T-helper 17 cell (primary cell): Measurements from ENCODE around the gene ZCCHC7. TPM values are rescaled to one million over a fixed set of nuclear protein-coding genes. Genes with fewer than 3 reads are reported as not detected.
"Not testable (repeated sequence)": the region's sequence is repeated elsewhere in the genome, so short reads cannot be mapped to it uniquely, and the experiment has no call there.

Experiments used
- ATAC-seq: fragments of 150-1000 bp; cut with Tn5 transposase; 2 replicates; pipeline ENCODE4 v1.10.0; 2021; ENCODE audit warnings: mild to moderate bottlenecking, moderate library complexity
- DNase-seq, 3 donors: peaks; one replicate each; pipeline versions ENCODE4 v3.0.0 to v3.0.0-alpha.2; 2020 to 2021
- H3K9me3 ChIP-seq: one replicate; pipeline ENCODE4 v1.7.0; 2013; ENCODE audit warnings: low read length, mild to moderate bottlenecking; ENCODE audit not compliant: control insufficient read depth, poor library complexity, severe bottlenecking
- H3K27ac Mint-ChIP-seq: one replicate; pipeline ENCODE4 v1.8.0; 2022; ENCODE audit warnings: mild to moderate bottlenecking, moderate library complexity, mixed read lengths
- H3K27me3 Mint-ChIP-seq: one replicate; pipeline ENCODE4 v1.8.0; 2022; ENCODE audit warnings: mixed read lengths
- H3K36me3 Mint-ChIP-seq: one replicate; pipeline ENCODE4 v1.8.0; 2022; ENCODE audit warnings: low read depth, mixed read lengths
- H3K4me1 Mint-ChIP-seq: one replicate; pipeline ENCODE4 v1.8.0; 2022; ENCODE audit warnings: mild to moderate bottlenecking, mixed read lengths
- H3K4me3 Mint-ChIP-seq: one replicate; pipeline ENCODE4 v1.8.0; 2022; ENCODE audit warnings: mild to moderate bottlenecking, moderate library complexity, mixed read lengths
- total RNA-seq, 4 donors: library from RNA in 2 of 4; stranded (reverse) in 2 of 4; gene quantifications; one replicate each; pipeline ENCODE4 v1.2.3 and lab custom pipeline; 2022 to 2026

The ZCCHC7 gene
- 10 to 100 TPM; 33.4 to 33.6 TPM for total RNA-seq
- total RNA-seq (lab: John Stamatoyannopoulos, UW), result 67.0 to 72.3 reads per million in 2 donors

DNA sequence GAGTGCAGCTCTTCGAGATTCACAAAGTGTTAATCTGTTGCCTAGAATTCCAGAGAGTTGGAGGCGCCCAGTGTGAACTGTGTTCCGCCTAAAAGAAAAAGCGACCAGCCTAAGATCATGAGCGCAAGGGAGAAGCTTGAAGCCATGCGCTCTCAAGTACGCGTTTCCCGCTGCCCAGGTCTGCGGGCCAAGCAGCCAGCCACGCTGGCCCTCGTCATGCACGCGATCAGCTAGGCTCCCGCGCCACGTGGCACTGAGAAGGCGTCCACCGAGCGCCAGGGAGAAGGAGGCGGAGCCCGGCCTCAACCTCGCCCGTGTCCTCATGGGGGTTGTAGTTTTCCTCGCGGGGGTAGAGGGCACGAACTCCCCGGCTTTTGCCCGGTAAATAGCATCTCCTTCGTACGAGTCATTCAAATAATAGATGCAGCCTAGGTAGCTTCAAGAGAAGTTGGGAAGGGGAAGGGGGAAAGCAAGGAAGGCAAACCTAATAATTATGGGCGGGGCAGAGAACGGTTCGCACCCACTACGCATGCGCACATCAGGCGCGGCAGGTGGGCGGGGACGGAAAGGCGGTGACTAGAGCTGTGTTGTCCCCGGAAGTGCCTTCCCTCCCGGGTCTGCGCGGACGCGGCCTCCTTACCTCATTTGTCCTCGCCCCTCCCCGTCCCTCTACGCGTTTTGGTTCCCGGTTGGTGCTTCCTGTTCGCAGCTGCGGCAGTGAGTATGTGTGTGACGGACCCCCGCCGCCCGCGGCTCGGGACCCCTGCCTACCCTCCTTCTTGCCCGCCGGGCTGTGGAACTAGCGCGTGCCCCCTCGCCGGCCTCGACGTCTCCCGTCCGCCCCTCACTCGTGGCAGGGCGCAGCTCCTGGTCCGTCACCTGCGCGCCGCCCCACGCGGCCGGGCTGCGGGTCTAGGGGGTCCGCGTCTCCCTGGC is at the start of gene ZCCHC7:
TSS of gene ZCCHC7 (plus strand) at position 668 of the 936 bp plus-strand sequence.
- H3K9me3 ChIP-seq, result peaks cover 5% of the 10 kb centered on the region
- no peaks in the 10 kb centered on the region for H3K36me3 Mint-ChIP-seq
- H3K27ac Mint-ChIP-seq, result peak within 1 kb of the TSS; percentile 95
- H3K4me3 Mint-ChIP-seq, result peak within 1 kb of the TSS; percentile 93
- no peaks in the 10 kb centered on the region for H3K27me3 Mint-ChIP-seq
- peaks cover 27% of the 10 kb centered on the region for H3K4me1 Mint-ChIP-seq
- DNase-seq (peak; percentile 93 to 96 (median 95)), ATAC-seq (peak; percentile 95)

- ATAC-seq, H3K36me3 Mint-ChIP-seq, DNase-seq, H3K9me3 ChIP-seq, H3K4me1 Mint-ChIP-seq, H3K4me3 Mint-ChIP-seq, H3K27ac Mint-ChIP-seq: not testable (repeated sequence)
- H3K27me3 Mint-ChIP-seq, result peaks cover 18% of the 10 kb centered on the region
Observed at GRCh38 chr9:37074790-37075189, 45.6 kb upstream of the ZCCHC7 start.

GRCh38 chr9:37079370-37080164 is 40.8 kb upstream of the ZCCHC7 start:
- H3K4me3 Mint-ChIP-seq, result peak overlapping the region; percentile 93
- no peaks in the 10 kb centered on the region for H3K9me3 ChIP-seq
- peak overlapping the region; percentile 97 for H3K27ac Mint-ChIP-seq
- peaks cover 32% of the 10 kb centered on the region for H3K4me1 Mint-ChIP-seq
- H3K36me3 Mint-ChIP-seq, result no peaks in the 10 kb centered on the region
- peak; percentile 98 for ATAC-seq
- peak; percentile 82 to 88 (median 82) for DNase-seq
- peaks cover 18% of the 10 kb centered on the region for H3K27me3 Mint-ChIP-seq

DNA sequence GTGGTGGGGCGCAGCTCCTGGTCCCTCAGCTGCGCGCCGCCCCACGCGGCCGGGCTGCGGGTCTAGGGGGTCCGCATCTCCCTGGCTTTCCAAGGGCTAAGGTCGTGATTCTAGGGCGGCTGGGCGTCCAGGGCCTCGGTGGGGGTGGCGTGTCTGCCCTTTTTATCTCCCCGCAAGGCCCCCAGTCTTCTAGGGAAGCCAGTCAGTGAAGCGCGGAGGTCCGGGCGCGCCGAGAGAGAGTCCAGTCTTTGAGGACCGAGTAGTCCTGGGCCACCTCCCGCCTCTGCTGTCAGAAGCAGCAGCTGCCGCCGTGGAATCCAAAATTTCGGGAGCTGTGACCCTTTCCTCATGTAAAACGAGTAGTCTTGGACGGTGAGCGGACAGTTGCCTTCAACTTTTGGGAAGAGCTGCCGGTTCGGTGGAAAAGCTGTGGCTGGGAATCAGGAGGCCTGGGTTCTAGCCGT is 40.2 kb upstream of the ZCCHC7 start:
- peak overlapping the region; percentile 93 for H3K4me3 Mint-ChIP-seq
- H3K9me3 ChIP-seq, DNase-seq, H3K36me3 Mint-ChIP-seq, ATAC-seq: not testable (repeated sequence)
- H3K4me1 Mint-ChIP-seq, result peaks cover 38% of the 10 kb centered on the region
- peaks cover 14% of the 10 kb centered on the region for H3K27me3 Mint-ChIP-seq
- peak overlapping the region; percentile 97 for H3K27ac Mint-ChIP-seq

- Mint-ChIP-seq H3K27ac (peak overlapping the region; percentile 97), H3K4me1 (peaks cover 41% of the 10 kb centered on the region), H3K4me3 (peak overlapping the region; percentile 93)
- not testable (repeated sequence) for DNase-seq, H3K9me3 ChIP-seq, ATAC-seq, H3K36me3 Mint-ChIP-seq, H3K27me3 Mint-ChIP-seq
Observed at GRCh38 chr9:37081507-37081906, 38.9 kb upstream of the ZCCHC7 start.

- H3K27ac Mint-ChIP-seq, result peak overlapping the region; percentile 14
- peaks cover 4% of the 10 kb centered on the region for H3K36me3 Mint-ChIP-seq
- H3K4me1 Mint-ChIP-seq, result peaks cover 41% of the 10 kb centered on the region
- no peaks in the 10 kb centered on the region for H3K9me3 ChIP-seq
- ATAC-seq, result no peak
- DNase-seq, result no peak
- no peak overlapping the region for H3K4me3 Mint-ChIP-seq
- H3K27me3 Mint-ChIP-seq, result no peaks in the 10 kb centered on the region
Observed at GRCh38 chr9:37082214-37082765, 38.1 kb upstream of the ZCCHC7 start.

- Mint-ChIP-seq H3K4me3 (no peak overlapping the region), H3K4me1 (peaks cover 41% of the 10 kb centered on the region), H3K27me3 (no peaks in the 10 kb centered on the region), H3K36me3 (peaks cover 4% of the 10 kb centered on the region), H3K27ac (peak overlapping the region; percentile 51)
- no peaks in the 10 kb centered on the region for H3K9me3 ChIP-seq
- DNase-seq (no peak), ATAC-seq (no peak)
Observed at GRCh38 chr9:37083654-37084053, 36.7 kb upstream of the ZCCHC7 start.

- DNase-seq, result no peak
- no peaks in the 10 kb centered on the region for H3K9me3 ChIP-seq
- ATAC-seq, result no peak
- no peaks in the 10 kb centered on the region for H3K27me3 Mint-ChIP-seq
- peak overlapping the region; percentile 51 for H3K27ac Mint-ChIP-seq
- peaks cover 8% of the 10 kb centered on the region for H3K36me3 Mint-ChIP-seq
- no peak overlapping the region for H3K4me3 Mint-ChIP-seq
- peaks cover 40% of the 10 kb centered on the region for H3K4me1 Mint-ChIP-seq
Observed at GRCh38 chr9:37085233-37085632, 35.1 kb upstream of the ZCCHC7 start.

- not testable (repeated sequence) for DNase-seq, H3K4me1 Mint-ChIP-seq, H3K4me3 Mint-ChIP-seq, H3K9me3 ChIP-seq, H3K36me3 Mint-ChIP-seq, H3K27me3 Mint-ChIP-seq, H3K27ac Mint-ChIP-seq, ATAC-seq
Observed at GRCh38 chr9:37092714-37093295, 27.6 kb upstream of the ZCCHC7 start.

DNA sequence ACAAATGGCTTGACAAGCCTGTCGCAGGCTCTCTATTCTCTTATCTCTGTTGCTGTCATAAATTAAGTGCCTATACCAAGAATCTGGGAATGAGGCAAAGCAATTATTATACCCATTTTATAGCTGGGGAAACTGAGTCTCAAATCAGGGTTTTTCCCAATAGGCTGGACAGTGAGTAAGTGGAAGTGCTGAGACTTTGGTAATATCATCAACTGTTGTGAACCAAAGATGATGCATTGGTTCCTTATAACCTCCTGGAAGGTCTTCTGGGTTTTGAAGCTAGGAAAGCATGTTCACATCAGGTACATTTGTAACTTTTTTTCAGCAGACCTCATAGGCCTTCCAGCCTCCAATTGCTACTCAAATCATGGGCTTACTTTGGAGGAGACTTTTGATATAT is 25.6 kb upstream of the ZCCHC7 start:
- no peak overlapping the region for H3K4me3 Mint-ChIP-seq
- DNase-seq (no peak), ATAC-seq (no peak)
- H3K27me3 Mint-ChIP-seq, result no peaks in the 10 kb centered on the region
- peaks cover 2% of the 10 kb centered on the region for H3K4me1 Mint-ChIP-seq
- H3K36me3 Mint-ChIP-seq, result no peaks in the 10 kb centered on the region
- H3K27ac Mint-ChIP-seq, result no peak overlapping the region
- no peaks in the 10 kb centered on the region for H3K9me3 ChIP-seq

GRCh38 chr9:37096628-37097027 is 23.7 kb upstream of the ZCCHC7 start:
- H3K36me3 Mint-ChIP-seq, result no peaks in the 10 kb centered on the region
- no peak for DNase-seq
- no peaks in the 10 kb centered on the region for H3K9me3 ChIP-seq
- ATAC-seq, result no peak
- H3K4me3 Mint-ChIP-seq, result no peak overlapping the region
- no peaks in the 10 kb centered on the region for H3K27me3 Mint-ChIP-seq
- no peak overlapping the region for H3K27ac Mint-ChIP-seq
- no peaks in the 10 kb centered on the region for H3K4me1 Mint-ChIP-seq

- Mint-ChIP-seq H3K27me3 (peaks cover 3% of the 10 kb centered on the region), H3K4me3 (no peak overlapping the region), H3K36me3 (peaks cover 2% of the 10 kb centered on the region), H3K27ac (no peak overlapping the region), H3K4me1 (no peaks in the 10 kb centered on the region)
- no peak for ATAC-seq
- H3K9me3 ChIP-seq, result no peaks in the 10 kb centered on the region
- no peak for DNase-seq
Observed at GRCh38 chr9:37097294-37097693, 23.1 kb upstream of the ZCCHC7 start.
